ENCODE measurements around the gene PTPRO.

Gene PTPRO

DNA sequence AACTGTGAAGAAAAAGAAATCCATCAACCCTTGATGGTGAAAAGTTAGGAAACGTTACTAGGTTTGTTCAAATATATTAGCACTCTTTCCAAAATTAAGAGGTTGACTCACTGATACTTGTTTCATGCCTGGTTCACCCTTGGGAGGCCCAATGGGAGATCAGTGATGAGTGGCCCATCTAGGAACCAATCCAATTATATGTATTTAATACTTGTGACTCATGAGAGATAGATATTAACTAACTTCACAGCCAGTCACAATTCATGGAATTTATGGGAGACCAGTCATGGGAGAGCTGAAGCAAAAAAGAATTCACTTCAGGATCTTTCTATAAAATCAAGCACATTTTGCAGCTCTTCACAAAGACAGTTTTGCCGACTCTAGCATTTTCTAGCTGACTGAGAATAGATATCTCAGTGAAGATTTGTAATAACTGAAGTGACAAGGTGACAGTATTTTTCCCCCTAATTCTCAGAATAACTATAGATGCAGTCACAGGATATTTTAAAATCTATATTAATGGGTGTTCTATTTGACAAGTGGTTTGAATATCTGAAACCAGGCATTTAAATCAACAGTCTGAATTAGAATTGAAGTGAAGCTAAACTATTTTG lies 236.7 kb downstream of the PTPRO start:
- DNase-seq (ENCODE audit: low spot score) = peak; percentile 72

DNA sequence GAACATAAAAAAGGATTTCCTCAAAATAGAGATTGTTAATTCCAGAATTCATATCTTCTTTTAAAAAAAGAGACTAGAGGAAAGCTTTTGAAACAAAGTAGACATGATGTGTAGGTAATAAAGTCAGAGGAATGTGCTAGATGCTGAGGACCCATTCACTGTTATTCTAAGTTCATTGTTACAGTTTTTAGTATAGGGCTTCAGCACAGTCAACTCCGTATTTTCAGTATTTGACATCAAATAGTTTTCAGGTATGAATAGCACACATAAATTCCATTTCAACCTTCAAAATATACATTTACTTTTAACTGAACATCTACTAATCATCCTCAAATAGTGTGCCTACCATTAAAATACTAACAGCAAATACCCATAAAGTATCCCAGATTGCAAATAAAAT lies 239.1 kb downstream of the PTPRO start:
- no peak for DNase-seq (ENCODE audit: low spot score)

DNA sequence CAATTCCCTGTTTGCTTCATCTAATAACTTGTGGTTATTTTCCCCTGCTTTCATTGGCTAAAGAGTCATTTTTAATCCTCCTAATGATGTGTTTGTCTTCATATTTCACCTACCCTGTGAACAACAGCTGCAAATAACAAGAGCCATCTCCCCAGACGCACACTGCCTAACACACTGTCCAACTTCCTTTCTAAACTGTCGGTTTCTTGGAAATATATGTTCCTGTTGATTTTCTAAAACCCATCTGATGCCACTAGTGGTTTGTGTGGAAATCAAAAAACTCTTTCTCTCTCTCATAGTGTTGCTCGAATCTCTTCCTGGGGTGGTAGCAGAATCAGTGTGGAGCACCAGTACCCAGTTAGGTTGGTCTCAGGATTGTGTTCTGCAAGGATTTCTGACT lies 240.0 kb downstream of the PTPRO start:
- DNase-seq (ENCODE audit: low spot score) = no peak

GRCh38 chr12:15563663-15564062 lies 241.4 kb downstream of the PTPRO start:
- DNase-seq (ENCODE audit: low spot score) = peak; percentile 48

- DNase-seq (ENCODE audit: low spot score) = no peak
Measured at GRCh38 chr12:15574353-15574752, 252.0 kb downstream of the PTPRO start.

DNA sequence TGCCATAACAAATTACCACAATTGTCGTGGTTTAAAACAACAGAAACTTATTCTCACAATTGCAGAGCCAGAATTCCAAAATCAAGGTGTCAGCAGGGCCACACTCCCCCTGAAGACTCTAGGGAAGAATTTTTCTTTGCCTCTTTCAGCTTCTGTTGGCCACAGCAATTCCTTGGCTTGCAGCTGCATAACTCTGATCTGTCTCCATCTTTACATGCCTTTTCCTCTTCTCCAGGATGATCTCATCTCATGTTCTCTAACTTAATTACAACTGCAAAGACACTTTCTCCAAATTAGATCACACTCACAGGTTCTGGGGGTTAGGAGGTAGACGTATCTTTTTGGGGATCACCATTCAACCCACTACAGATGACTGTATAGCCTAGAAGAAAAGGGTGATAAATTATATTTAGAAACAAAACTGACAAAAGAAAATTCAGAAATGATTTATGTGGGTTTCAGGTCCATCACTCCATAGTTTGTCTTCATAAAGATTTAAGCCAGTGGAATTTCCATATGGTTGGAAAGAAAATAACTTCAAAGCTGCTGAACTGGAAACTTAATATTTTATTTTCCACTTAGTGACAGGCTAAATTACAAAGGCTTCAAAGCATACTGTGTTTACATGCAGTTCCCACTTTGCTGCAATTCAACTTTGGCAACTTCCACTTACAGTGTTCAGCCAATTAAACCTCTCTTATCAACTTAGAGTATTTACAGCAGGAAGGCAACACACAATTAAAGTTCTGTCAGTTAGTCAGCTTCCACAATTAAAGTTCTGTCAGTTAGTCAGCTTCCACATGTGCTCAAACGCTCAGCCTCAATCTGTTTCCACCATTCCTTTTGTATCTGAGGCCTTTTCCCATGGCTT lies 253.6 kb downstream of the PTPRO start:
- no peak for DNase-seq (ENCODE audit: low spot score)

DNA sequence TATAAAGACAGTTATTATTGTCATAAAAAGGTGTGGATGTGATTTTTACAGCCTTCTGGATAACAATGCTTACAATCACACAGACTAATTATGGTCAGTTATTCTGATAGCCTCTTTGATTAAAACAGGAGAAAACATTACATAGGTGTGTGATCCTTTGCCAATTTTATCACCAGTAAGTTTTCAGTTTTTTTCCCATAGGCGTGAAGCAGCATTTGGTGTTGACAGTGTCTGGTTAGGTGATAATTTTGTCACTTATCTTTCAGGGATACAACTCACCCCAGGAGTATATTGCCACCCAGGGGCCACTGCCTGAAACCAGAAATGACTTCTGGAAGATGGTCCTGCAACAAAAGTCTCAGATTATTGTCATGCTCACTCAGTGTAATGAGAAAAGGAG lies 258.1 kb downstream of the PTPRO start:
- DNase-seq (ENCODE audit: low spot score) = no peak

DNA sequence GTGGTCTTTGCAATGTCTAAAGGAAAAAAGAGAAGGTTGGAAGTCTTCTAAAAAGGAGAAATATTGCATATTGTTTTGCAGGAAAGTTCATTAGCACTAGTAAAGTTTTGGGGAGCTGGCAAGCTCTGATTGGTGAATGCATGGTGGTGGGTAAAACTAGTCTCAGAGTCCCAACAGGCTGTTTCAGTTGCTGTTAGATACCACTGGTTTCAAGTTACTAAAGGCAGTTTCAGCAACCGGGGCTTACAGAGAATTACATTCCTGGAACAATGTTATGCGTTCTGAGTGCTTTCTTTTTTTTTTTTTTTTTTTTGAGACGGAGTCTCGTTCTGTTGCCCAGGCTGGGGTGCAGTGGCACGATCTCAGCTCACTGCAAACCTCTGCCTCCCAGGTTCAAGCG lies 258.7 kb downstream of the PTPRO start:
- DNase-seq (ENCODE audit: low spot score) = peak; percentile 12

- no peak for DNase-seq (ENCODE audit: low spot score)
Measured at GRCh38 chr12:15583804-15584203, 261.5 kb downstream of the PTPRO start.

- peak; percentile 54 for DNase-seq (ENCODE audit: low spot score)
Measured at GRCh38 chr12:15584366-15585041, 262.2 kb downstream of the PTPRO start.

GRCh38 chr12:15589328-15590032 lies 267.2 kb downstream of the PTPRO start:
- no peak for DNase-seq (ENCODE audit: low spot score)

DNA sequence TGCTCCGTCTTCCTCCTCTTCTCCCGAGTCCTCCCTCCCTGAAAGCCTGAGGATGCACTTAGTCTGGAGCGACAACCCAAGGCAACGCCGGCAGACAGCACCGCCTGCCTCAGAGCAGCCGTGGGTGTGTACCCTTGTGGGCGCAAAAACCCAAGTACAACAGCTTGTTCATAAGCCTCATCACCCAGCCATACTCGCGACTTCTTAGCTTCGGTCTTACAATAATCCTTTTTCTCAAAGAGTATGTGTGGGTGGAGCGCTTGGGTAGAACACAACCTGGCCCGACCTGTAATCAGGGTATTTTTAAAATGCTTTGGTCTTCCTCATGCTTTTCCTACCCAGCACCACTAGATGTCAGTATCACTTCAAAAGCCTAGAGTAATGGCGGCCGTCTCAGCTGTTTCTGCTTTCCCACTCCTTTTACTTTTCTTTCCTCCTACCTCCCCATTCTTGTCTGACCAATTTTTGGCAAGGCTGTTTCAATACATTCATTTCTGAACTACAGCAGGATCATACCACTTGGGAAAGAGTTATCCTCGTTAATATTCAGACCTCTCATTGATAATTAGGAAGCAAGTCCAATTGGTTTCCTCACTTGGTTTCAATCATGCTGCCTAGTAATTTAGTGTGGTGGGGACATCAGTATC lies 268.0 kb downstream of the PTPRO start:
- DNase-seq (ENCODE audit: low spot score) = peak; percentile 84

DNA sequence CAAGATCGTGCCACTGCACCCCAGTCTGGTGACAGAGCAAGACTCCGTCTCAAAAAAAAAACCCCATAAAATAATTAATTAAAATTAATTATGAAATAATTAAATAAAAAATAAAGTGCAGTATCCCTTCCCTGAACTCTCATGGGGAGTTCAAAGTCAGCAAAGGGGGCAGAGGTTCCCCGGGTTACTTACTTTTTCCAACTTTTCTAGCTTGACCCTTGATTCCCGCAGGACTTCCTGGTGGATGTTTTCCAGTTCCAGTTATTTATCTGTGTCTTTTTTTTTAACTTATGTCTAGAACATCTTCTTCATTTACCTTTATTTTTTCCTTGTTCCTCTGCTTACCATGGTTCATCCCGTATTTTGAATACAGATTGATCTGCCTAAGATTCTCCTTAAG lies 269.5 kb downstream of the PTPRO start:
- DNase-seq (ENCODE audit: low spot score) = no peak

GRCh38 chr12:15592934-15593333 lies 270.6 kb downstream of the PTPRO start:
- DNase-seq (ENCODE audit: low spot score) = no peak

DNA sequence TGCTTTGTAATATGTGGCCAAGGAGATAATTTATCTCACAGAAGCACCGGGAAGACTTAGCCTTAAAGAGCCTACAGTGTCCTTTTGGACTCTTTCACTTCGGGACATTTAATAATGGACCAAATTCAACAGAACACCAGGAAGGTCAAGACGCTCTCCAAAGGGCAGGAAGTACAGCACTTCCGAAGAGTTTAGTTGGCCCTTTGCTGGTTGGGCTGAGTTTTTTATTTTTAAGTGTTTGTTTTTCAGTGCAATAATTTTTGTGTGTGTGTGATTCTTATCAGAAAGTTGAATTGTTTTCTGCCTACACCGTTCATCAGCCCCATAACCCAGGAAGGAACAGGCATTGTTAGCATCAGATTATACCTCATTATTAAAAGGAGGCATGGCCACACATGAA lies 273.9 kb downstream of the PTPRO start:
- no peak for DNase-seq (ENCODE audit: low spot score)

- no peak for DNase-seq (ENCODE audit: low spot score)
Measured at GRCh38 chr12:15597125-15597830, 275.0 kb downstream of the PTPRO start.

DNA sequence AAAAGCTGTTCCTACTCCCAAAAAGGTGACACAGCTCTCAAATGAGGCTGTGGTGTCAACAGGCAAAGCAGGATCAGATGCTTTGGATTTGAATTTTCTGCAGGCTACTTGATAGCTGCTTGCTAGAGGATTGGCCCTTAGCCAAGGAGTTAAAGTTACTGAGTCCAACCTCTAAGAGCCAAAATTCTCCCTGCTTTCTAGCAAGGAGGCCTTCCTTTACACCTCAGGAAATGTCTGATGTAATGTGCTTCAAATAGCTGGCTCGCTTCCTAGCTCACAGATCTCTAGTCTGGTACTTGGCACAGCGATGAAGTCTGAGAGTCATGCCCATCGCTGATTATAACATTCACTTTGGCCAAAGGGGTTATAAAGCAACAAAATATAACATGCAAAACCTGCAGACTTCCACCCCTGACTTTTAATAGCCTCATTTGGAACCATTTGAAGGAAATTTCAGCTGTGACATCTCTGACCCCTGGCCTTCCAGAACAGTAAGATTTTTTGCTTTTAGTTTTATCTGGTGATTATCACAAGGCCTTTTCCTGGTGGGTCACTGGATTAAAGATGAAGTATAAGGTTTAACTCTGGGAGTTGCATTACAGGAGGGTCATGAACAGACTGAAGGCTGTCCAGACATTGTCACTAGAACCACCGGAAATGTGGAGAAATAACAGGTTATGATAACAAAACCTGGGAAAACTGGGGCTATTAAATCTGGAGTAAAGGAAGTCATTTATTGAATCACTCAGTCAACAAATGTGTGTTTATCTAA lies 277.1 kb downstream of the PTPRO start:
- DNase-seq (ENCODE audit: low spot score) = peak; percentile 27

DNA sequence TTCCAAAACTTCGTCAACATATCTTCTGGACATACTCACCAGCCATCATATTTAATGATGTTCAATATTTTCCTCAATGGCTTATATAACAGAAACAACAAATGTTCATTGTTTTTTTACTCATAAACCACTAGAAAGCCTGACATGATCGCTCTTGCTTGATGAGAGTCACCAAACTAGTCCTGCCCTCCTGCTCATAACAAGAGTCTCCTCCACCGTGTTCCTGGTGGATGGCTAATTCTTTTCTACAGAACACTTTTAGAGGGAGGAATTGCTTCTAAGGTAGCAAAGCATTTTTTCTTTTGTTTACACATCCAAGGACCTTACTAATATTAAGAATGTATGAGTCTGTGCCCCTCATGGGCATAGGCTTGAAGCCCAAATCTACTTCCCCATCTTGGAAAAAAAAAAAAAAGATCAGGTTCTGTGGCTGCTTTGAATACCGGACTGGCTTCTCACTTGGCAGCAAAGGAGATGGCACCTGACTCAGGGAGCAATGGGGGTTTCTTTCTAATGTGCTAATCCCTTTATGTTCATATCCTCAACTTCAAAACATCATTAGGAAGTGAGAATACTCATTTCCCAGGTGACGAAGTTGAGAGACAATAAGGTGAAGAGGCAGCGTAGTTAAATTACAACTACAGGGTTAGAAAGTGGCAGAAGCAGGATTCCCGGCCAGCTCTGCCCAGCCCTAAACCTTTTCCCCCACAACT lies 278.1 kb downstream of the PTPRO start:
- no peak for DNase-seq (ENCODE audit: low spot score)

DNA sequence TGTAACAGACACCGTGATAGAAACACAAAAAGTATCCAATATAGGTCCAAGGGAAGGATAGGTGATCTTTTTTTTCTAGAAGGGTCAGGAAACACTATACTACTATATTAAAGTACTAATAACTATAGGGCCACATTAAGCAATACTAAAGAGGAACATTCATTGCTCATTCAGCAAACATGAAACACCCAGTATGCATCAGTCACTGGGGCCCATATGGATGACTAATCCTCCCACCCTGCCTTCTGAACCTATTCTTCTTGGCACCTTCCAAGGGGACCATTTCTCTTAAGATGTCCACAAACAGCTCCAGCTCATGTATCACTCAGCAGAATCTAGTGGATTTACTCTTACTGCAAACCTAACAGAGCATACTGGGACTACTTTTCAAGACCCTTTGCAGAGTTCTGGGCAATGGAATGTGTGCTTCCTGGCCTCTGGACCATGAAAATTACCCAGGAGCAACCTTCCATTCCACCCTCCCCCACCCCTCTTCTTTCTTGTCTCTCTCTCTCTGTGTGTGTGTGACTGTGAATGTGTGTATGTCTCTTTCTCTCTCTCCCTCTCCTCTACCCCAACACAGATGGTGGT lies 279.0 kb downstream of the PTPRO start:
- DNase-seq (ENCODE audit: low spot score) = peak; percentile 54
